HUES48 (cell line): ENCODE results near the gene TM9SF2.

Source experiments
- H3K27ac ChIP-seq: one replicate; pipeline ENCODE4 v1.7.0; 2013; ENCODE audit warnings: low read depth, low read length, inconsistent platforms
- H3K27me3 ChIP-seq: 2 replicates; pipeline ENCODE4 v1.6.1; 2013; ENCODE audit warnings: mild to moderate bottlenecking, low read length; ENCODE audit not compliant: control insufficient read depth, insufficient read depth
- H3K36me3 ChIP-seq: 2 replicates; pipeline ENCODE4 v1.6.1; 2013; ENCODE audit warnings: low read length; ENCODE audit not compliant: control insufficient read depth, insufficient read depth
- H3K4me1 ChIP-seq: 2 replicates; pipeline ENCODE4 v1.6.1; 2013; ENCODE audit warnings: mild to moderate bottlenecking, low read length; ENCODE audit not compliant: control insufficient read depth, insufficient read depth
- H3K4me3 ChIP-seq: 2 replicates; pipeline ENCODE4 v1.5.1; 2013; ENCODE audit warnings: mild to moderate bottlenecking, low read depth, low read length
- H3K9ac ChIP-seq: 2 replicates; pipeline ENCODE4 v1.6.1; 2013; ENCODE audit warnings: mild to moderate bottlenecking, low read depth, low read length, moderate library complexity
- H3K9me3 ChIP-seq: 2 replicates; pipeline ENCODE4 v1.6.1; 2013; ENCODE audit warnings: low read length; ENCODE audit not compliant: control insufficient read depth, insufficient read depth

TM9SF2 gene

GRCh38 chr13:99580500-99581268 lies 79.4 kb downstream of the TM9SF2 start:
- no peaks in the 10 kb centered on the region for H3K27me3 ChIP-seq
- no peak overlapping the region for H3K27ac ChIP-seq
- no peak overlapping the region for H3K4me3 ChIP-seq
- H3K9me3 ChIP-seq = no peaks in the 10 kb centered on the region
- H3K4me1 ChIP-seq = no peaks in the 10 kb centered on the region
- no peaks in the 10 kb centered on the region for H3K36me3 ChIP-seq
- no peak overlapping the region for H3K9ac ChIP-seq

DNA sequence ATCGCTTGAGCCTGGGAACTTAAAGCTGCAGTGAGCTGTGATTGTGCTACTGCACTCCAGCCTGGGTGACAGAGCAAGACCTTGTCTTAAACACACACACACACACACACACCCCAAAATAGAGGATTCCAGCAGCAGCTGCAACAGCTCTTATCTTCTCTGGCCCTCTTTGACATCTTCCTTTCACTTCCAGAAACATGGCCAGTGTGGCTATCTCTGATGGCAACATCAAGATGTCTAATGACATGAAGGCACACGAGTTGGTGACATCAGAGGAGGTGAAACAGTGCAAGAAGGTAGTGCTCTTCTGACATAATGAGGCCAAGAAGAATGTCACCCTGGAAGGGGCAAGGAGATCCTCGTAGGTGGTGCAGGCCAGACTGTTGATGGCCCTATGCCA lies 81.2 kb downstream of the TM9SF2 start:
- Histone ChIP-seq H3K4me3 (no peak overlapping the region), H3K27ac (no peak overlapping the region), H3K9me3 (no peaks in the 10 kb centered on the region), H3K27me3 (no peaks in the 10 kb centered on the region), H3K9ac (no peak overlapping the region), H3K36me3 (no peaks in the 10 kb centered on the region), H3K4me1 (no peaks in the 10 kb centered on the region)

- no peaks in the 10 kb centered on the region for H3K9me3 ChIP-seq
- no peak overlapping the region for H3K4me3 ChIP-seq
- H3K9ac ChIP-seq = no peak overlapping the region
- no peak overlapping the region for H3K27ac ChIP-seq
- H3K27me3 ChIP-seq = no peaks in the 10 kb centered on the region
- peaks cover 2% of the 10 kb centered on the region; the same call in 1 of the 2 replicates for H3K4me1 ChIP-seq
- H3K36me3 ChIP-seq = no peaks in the 10 kb centered on the region
Observed at GRCh38 chr13:99585609-99586008, 84.3 kb downstream of the TM9SF2 start.

GRCh38 chr13:99587021-99587420 lies 85.7 kb downstream of the TM9SF2 start:
- no peaks in the 10 kb centered on the region for H3K27me3 ChIP-seq
- no peak overlapping the region for H3K4me3 ChIP-seq
- H3K4me1 ChIP-seq = peaks cover 2% of the 10 kb centered on the region; the same call in 1 of the 2 replicates
- no peak overlapping the region for H3K9ac ChIP-seq
- H3K36me3 ChIP-seq = no peaks in the 10 kb centered on the region
- no peak overlapping the region for H3K27ac ChIP-seq
- H3K9me3 ChIP-seq = no peaks in the 10 kb centered on the region

GRCh38 chr13:99587893-99588606 lies 86.8 kb downstream of the TM9SF2 start:
- Histone ChIP-seq H3K27me3 (no peaks in the 10 kb centered on the region), H3K4me1 (peaks cover 2% of the 10 kb centered on the region; the same call in 1 of the 2 replicates), H3K36me3 (no peaks in the 10 kb centered on the region), H3K4me3 (no peak overlapping the region), H3K27ac (no peak overlapping the region), H3K9me3 (no peaks in the 10 kb centered on the region), H3K9ac (no peak overlapping the region)

- Histone ChIP-seq H3K4me3 (no peak overlapping the region), H3K27ac (no peak overlapping the region), H3K4me1 (peaks cover 2% of the 10 kb centered on the region; the same call in 1 of the 2 replicates), H3K27me3 (no peaks in the 10 kb centered on the region), H3K9me3 (no peaks in the 10 kb centered on the region), H3K36me3 (no peaks in the 10 kb centered on the region), H3K9ac (no peak overlapping the region)
Observed at GRCh38 chr13:99589575-99589974, 88.3 kb downstream of the TM9SF2 start.

GRCh38 chr13:99590519-99591011 lies 89.3 kb downstream of the TM9SF2 start:
- H3K4me3 ChIP-seq = no peak overlapping the region
- H3K4me1 ChIP-seq = peaks cover 2% of the 10 kb centered on the region; the same call in 1 of the 2 replicates
- H3K9ac ChIP-seq = no peak overlapping the region
- no peaks in the 10 kb centered on the region for H3K9me3 ChIP-seq
- no peaks in the 10 kb centered on the region for H3K36me3 ChIP-seq
- no peak overlapping the region for H3K27ac ChIP-seq
- no peaks in the 10 kb centered on the region for H3K27me3 ChIP-seq

GRCh38 chr13:99596180-99596579 lies 94.9 kb downstream of the TM9SF2 start:
- Histone ChIP-seq H3K9ac (no peak overlapping the region), H3K9me3 (no peaks in the 10 kb centered on the region), H3K4me3 (no peak overlapping the region), H3K4me1 (peaks cover 8% of the 10 kb centered on the region), H3K36me3 (no peaks in the 10 kb centered on the region), H3K27me3 (no peaks in the 10 kb centered on the region), H3K27ac (no peak overlapping the region)

GRCh38 chr13:99600318-99600717 lies 99.0 kb downstream of the TM9SF2 start:
- Histone ChIP-seq H3K4me1 (peaks cover 11% of the 10 kb centered on the region), H3K4me3 (no peak overlapping the region), H3K9me3 (no peaks in the 10 kb centered on the region), H3K27ac (no peak overlapping the region), H3K9ac (no peak overlapping the region), H3K36me3 (no peaks in the 10 kb centered on the region), H3K27me3 (no peaks in the 10 kb centered on the region)

DNA sequence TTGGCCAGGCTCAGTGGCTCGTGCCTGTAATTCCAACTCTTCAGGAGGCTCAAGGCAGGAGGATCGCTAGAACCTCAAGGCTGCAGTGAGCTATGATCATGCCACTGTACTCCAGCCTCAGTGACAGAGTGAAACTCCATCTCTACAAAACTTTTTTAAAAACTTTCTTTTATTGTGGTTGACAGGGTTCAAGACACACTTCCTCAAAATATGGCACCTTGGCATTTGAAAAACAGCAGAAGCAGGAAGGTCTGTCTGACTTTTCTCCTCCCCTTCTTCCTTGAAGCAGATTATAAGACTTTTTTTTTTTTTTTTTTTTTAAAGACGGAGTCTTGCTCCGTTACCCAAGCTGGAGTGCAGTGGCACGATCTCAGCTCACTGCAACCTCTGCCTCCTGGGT lies 100.3 kb downstream of the TM9SF2 start:
- Histone ChIP-seq H3K27me3 (no peaks in the 10 kb centered on the region), H3K9me3 (no peaks in the 10 kb centered on the region), H3K4me3 (no peak overlapping the region), H3K9ac (no peak overlapping the region), H3K27ac (no peak overlapping the region), H3K36me3 (no peaks in the 10 kb centered on the region), H3K4me1 (peaks cover 20% of the 10 kb centered on the region)

GRCh38 chr13:99604636-99605035 lies 103.4 kb downstream of the TM9SF2 start:
- Histone ChIP-seq H3K4me1 (peaks cover 20% of the 10 kb centered on the region), H3K36me3 (no peaks in the 10 kb centered on the region), H3K4me3 (no peak overlapping the region), H3K27ac (no peak overlapping the region), H3K9me3 (no peaks in the 10 kb centered on the region), H3K9ac (no peak overlapping the region), H3K27me3 (no peaks in the 10 kb centered on the region)
